Activated CD4-positive, alpha-beta memory T cell treated with anti-CD3 and anti-CD28 coated beads for 36 hours (primary cell): Measurements from ENCODE around the gene FBXO31. TPM values are rescaled to one million over a fixed set of nuclear protein-coding genes. Genes with fewer than 3 reads are reported as not detected.
A peak's percentile ranks its signal among the peaks of the same experiment; 100 is the strongest.
"Not testable (repeated sequence)": the region's sequence is repeated elsewhere in the genome, so short reads cannot be mapped to it uniquely, and the experiment has no call there.

ENCODE experiments used
- CTCF ChIA-PET: fragments of 350-600 bp; sonication (Branson Sonifier 250); formaldehyde crosslinking; loops from one replicate; lab custom pipeline; 2021; ENCODE audit warnings: antibody characterized with exemption, inconsistent platforms; lab: Charles Lee
- POLR2A ChIA-PET: fragments of 350-600 bp; sonication (Branson Sonifier 250); formaldehyde crosslinking; loops from one replicate; lab custom pipeline; 2021; ENCODE audit warnings: antibody characterized with exemption; lab: Charles Lee
- DNase-seq: peaks from one replicate; pipeline ENCODE4 v3.0.0-alpha.2; 2020
- H3K27ac Mint-ChIP-seq: one replicate; pipeline ENCODE4 v1.8.0; 2021; ENCODE audit warnings: mixed read lengths
- H3K27me3 Mint-ChIP-seq: one replicate; pipeline ENCODE4 v1.8.0; 2021; ENCODE audit warnings: mixed read lengths
- H3K36me3 Mint-ChIP-seq: one replicate; pipeline ENCODE4 v1.8.0; 2021; ENCODE audit warnings: mixed read lengths
- H3K4me1 Mint-ChIP-seq: one replicate; pipeline ENCODE4 v1.8.0; 2021; ENCODE audit warnings: low read depth, mixed read lengths
- H3K4me3 Mint-ChIP-seq: one replicate; pipeline ENCODE4 v1.8.0; 2021; ENCODE audit warnings: mild to moderate bottlenecking, mixed read lengths
- H3K9me3 Mint-ChIP-seq: one replicate; pipeline ENCODE4 v1.8.0; 2021; ENCODE audit warnings: mixed read lengths
- intact Hi-C: fragments of 100-400 bp; cut with micrococcal nuclease; formaldehyde crosslinking; loops from one replicate; pipeline ENCODE4 v1.15.1; 2023
- total RNA-seq, 2 experiments: library from RNA; stranded (reverse); gene quantifications; one replicate each; pipeline ENCODE4 v1.2.3, GENCODE V29; 2021

FBXO31 gene
- total RNA-seq, 2 experiments from 2014 or later = 29.7 to 33.8 TPM

GRCh38 chr16:87369117-87369765, 14.3 kb downstream of the FBXO31 start:
- CTCF ChIA-PET = no interaction called here

GRCh38 chr16:87368029-87368770, 15.4 kb downstream of the FBXO31 start:
- POLR2A ChIA-PET = no interaction called here
- no peak for DNase-seq
- Mint-ChIP-seq H3K4me1 (peaks cover 36% of the 10 kb centered on the region), H3K27ac (no peak overlapping the region), H3K36me3 (peaks cover 8% of the 10 kb centered on the region), H3K4me3 (no peak overlapping the region), H3K9me3 (no peaks in the 10 kb centered on the region), H3K27me3 (no peaks in the 10 kb centered on the region)
- CTCF ChIA-PET = no interaction called here
- intact Hi-C loops = no loop called here

More at GRCh38 chr16:87369117-87369765, 14.3 kb downstream of the FBXO31 start:
- POLR2A ChIA-PET = no interaction called here
- Mint-ChIP-seq H3K27ac (peak overlapping the region; percentile 7), H3K4me1 (peaks cover 39% of the 10 kb centered on the region), H3K9me3 (no peaks in the 10 kb centered on the region), H3K4me3 (no peak overlapping the region), H3K27me3 (no peaks in the 10 kb centered on the region), H3K36me3 (peaks cover 7% of the 10 kb centered on the region)
- intact Hi-C loops = no loop called here
- DNase-seq = no peak

- POLR2A ChIA-PET = no interaction called here
- Mint-ChIP-seq H3K36me3 (peaks cover 8% of the 10 kb centered on the region), H3K9me3 (no peaks in the 10 kb centered on the region), H3K27ac (no peak overlapping the region), H3K27me3 (no peaks in the 10 kb centered on the region), H3K4me3 (no peak overlapping the region), H3K4me1 (peaks cover 36% of the 10 kb centered on the region)
- CTCF ChIA-PET = interaction anchor here (1.5 kb wide), 1 partner anchor 16 kb away, joined by 3 read pairs; the partner anchor contains the start of gene FBXO31
- no peak for DNase-seq
- intact Hi-C loops = no loop called here
Observed at GRCh38 chr16:87367529-87367928, 16.0 kb downstream of the FBXO31 start.

- no peak for DNase-seq
- intact Hi-C loops = no loop called here
- Mint-ChIP-seq H3K9me3 (no peaks in the 10 kb centered on the region), H3K4me3 (no peak overlapping the region), H3K4me1 (peaks cover 36% of the 10 kb centered on the region), H3K27me3 (no peaks in the 10 kb centered on the region), H3K36me3 (peaks cover 8% of the 10 kb centered on the region), H3K27ac (no peak overlapping the region)
- CTCF ChIA-PET = interaction anchor here (1.5 kb wide), 1 partner anchor 16 kb away, joined by 3 read pairs; the partner anchor contains the start of gene FBXO31
- POLR2A ChIA-PET = no interaction called here
Observed at GRCh38 chr16:87366930-87367329, 16.6 kb downstream of the FBXO31 start.

- peaks cover 33% of the 10 kb centered on the region for H3K4me1 Mint-ChIP-seq
- no peaks in the 10 kb centered on the region for H3K27me3 Mint-ChIP-seq
- CTCF ChIA-PET = interaction anchor here (1.5 kb wide), 1 partner anchor 17 kb away, joined by 3 read pairs; the partner anchor contains the start of gene FBXO31
- DNase-seq = no peak
- H3K36me3 Mint-ChIP-seq = peaks cover 8% of the 10 kb centered on the region
- no peak overlapping the region for H3K4me3 Mint-ChIP-seq
- POLR2A ChIA-PET = no interaction called here
- intact Hi-C loops = no loop called here
- no peaks in the 10 kb centered on the region for H3K9me3 Mint-ChIP-seq
- no peak overlapping the region for H3K27ac Mint-ChIP-seq
Observed at GRCh38 chr16:87366288-87366687, 17.3 kb downstream of the FBXO31 start.

- H3K4me3 Mint-ChIP-seq = no peak overlapping the region
- H3K4me1 Mint-ChIP-seq = peaks cover 39% of the 10 kb centered on the region
- H3K36me3 Mint-ChIP-seq = peaks cover 9% of the 10 kb centered on the region
- intact Hi-C loops = no loop called here
- ChIA-PET CTCF (no interaction called here), POLR2A (no interaction called here)
- DNase-seq = no peak
- H3K27me3 Mint-ChIP-seq = no peaks in the 10 kb centered on the region
- no peaks in the 10 kb centered on the region for H3K9me3 Mint-ChIP-seq
- H3K27ac Mint-ChIP-seq = no peak overlapping the region
Observed at GRCh38 chr16:87365021-87365713, 18.4 kb downstream of the FBXO31 start.

GRCh38 chr16:87363771-87364455, 19.7 kb downstream of the FBXO31 start:
- POLR2A ChIA-PET = no interaction called here
- peaks cover 36% of the 10 kb centered on the region for H3K4me1 Mint-ChIP-seq

GRCh38 chr16:87362828-87363559, 20.6 kb downstream of the FBXO31 start:
- CTCF ChIA-PET = interaction anchor here (1.4 kb wide), 1 partner anchor 38 kb away, joined by 6 read pairs; no protein-coding TSS in a partner anchor
- intact Hi-C loops, H3K27ac Mint-ChIP-seq, POLR2A ChIA-PET, H3K4me3 Mint-ChIP-seq, H3K9me3 Mint-ChIP-seq, H3K27me3 Mint-ChIP-seq, DNase-seq: not testable (repeated sequence)
- peaks cover 28% of the 10 kb centered on the region for H3K4me1 Mint-ChIP-seq
- H3K36me3 Mint-ChIP-seq = peaks cover 28% of the 10 kb centered on the region

More at GRCh38 chr16:87363771-87364455, 19.7 kb downstream of the FBXO31 start:
- Mint-ChIP-seq H3K27ac (no peak overlapping the region), H3K36me3 (peaks cover 18% of the 10 kb centered on the region), H3K4me3 (no peak overlapping the region), H3K9me3 (no peaks in the 10 kb centered on the region), H3K27me3 (no peaks in the 10 kb centered on the region)
- CTCF ChIA-PET = interaction anchor here (1.4 kb wide), 1 partner anchor 39 kb away, joined by 6 read pairs; no protein-coding TSS in a partner anchor
- no peak for DNase-seq
- intact Hi-C loops = no loop called here

GRCh38 chr16:87361916-87362619, 21.5 kb downstream of the FBXO31 start:
- H3K27me3 Mint-ChIP-seq = no peaks in the 10 kb centered on the region
- no peaks in the 10 kb centered on the region for H3K9me3 Mint-ChIP-seq
- POLR2A ChIA-PET = no interaction called here
- H3K27ac Mint-ChIP-seq = no peak overlapping the region
- no peak for DNase-seq
- peaks cover 28% of the 10 kb centered on the region for H3K36me3 Mint-ChIP-seq
- peaks cover 22% of the 10 kb centered on the region for H3K4me1 Mint-ChIP-seq
- CTCF ChIA-PET = interaction anchor here (1.0 kb wide), 1 partner anchor 274 kb away, joined by 3 read pairs; no protein-coding TSS in a partner anchor
- intact Hi-C loops = no loop called here
- H3K4me3 Mint-ChIP-seq = no peak overlapping the region

- peaks cover 22% of the 10 kb centered on the region for H3K4me1 Mint-ChIP-seq
- ChIA-PET CTCF (interaction anchor here (1.0 kb wide), 1 partner anchor 275 kb away, joined by 3 read pairs; no protein-coding TSS in a partner anchor), POLR2A (no interaction called here)
- H3K9me3 Mint-ChIP-seq = no peaks in the 10 kb centered on the region
- H3K27me3 Mint-ChIP-seq = no peaks in the 10 kb centered on the region
- H3K27ac Mint-ChIP-seq = no peak overlapping the region
- peaks cover 30% of the 10 kb centered on the region for H3K36me3 Mint-ChIP-seq
- intact Hi-C loops = no loop called here
- no peak overlapping the region for H3K4me3 Mint-ChIP-seq
- DNase-seq = no peak
Observed at GRCh38 chr16:87360862-87361610, 22.5 kb downstream of the FBXO31 start.
